Endothelial cell of umbilical vein (primary cell): Measurements from ENCODE around the gene RRAGB. TPM values are rescaled to one million over a fixed set of nuclear protein-coding genes. Genes with fewer than 3 reads are reported as not detected.
"Not testable (repeated sequence)": the region's sequence is repeated elsewhere in the genome, so short reads cannot be mapped to it uniquely, and the experiment has no call there.

Experiments
- BruUV-seq: library from RNA; stranded (reverse); fragments of 400-500 nt; replicated peaks from 2 replicates; lab custom pipeline; 2021; lab: Mats Ljungman, UMichigan
- CTCF ChIA-PET: fragments of 300-600, 350-600 bp; sonication (Branson Sonifier 250); formaldehyde crosslinking; loops from one replicate; lab custom pipeline; 2021; ENCODE audit warnings: antibody characterized with exemption, inconsistent platforms; lab: Charles Lee
- POLR2A ChIA-PET: fragments of 300-600, 350-600 bp; sonication (Branson Sonifier 250); formaldehyde crosslinking; loops from one replicate; lab custom pipeline; 2021; ENCODE audit warnings: antibody characterized with exemption, inconsistent platforms; lab: Charles Lee
- DNase-seq: peaks from one replicate; pipeline ENCODE4 v3.0.0-alpha.2; 2011; ENCODE audit warnings: low read depth, low spot score
- FAIRE-seq: peaks from 2 replicates; lab custom pipeline; 2011; peaks lifted over from hg19 to GRCh38; lab: Jason Lieb, UNC
- H2AFZ ChIP-seq: 2 replicates; pipeline ENCODE4 v1.6.0; 2012; ENCODE audit warnings: low read depth, low read length, control low read depth, inconsistent platforms
- H3K27ac ChIP-seq: 2 replicates; pipeline ENCODE4 v1.5.1; 2011; ENCODE audit warnings: low read depth, mild to moderate bottlenecking, control low read depth, low read length, moderate library complexity; ENCODE audit not compliant: insufficient read depth
- H3K27me3 ChIP-seq, 2 experiments: 2 replicates each; pipeline versions ENCODE4 v1.6.0 to v1.6.1; 2011; ENCODE audit warnings: low read length in 2 of 2, mixed read lengths in 1 of 2; ENCODE audit not compliant: control insufficient read depth in 2 of 2, insufficient read depth in 2 of 2
- H3K36me3 ChIP-seq, 2 experiments: 2 replicates in 1 of 2; 3 replicates in 1 of 2; pipeline ENCODE4 v1.5.1; 2011; ENCODE audit warnings: low read length in 2 of 2, mild to moderate bottlenecking in 1 of 2, moderate library complexity in 1 of 2; ENCODE audit not compliant: control insufficient read depth in 2 of 2, insufficient read depth in 2 of 2; ENCODE audit errors: extremely low read depth in 1 of 2
- H3K4me1 ChIP-seq: 3 replicates; pipeline ENCODE4 v1.5.1; 2011; ENCODE audit warnings: mild to moderate bottlenecking, low read length; ENCODE audit not compliant: control insufficient read depth, insufficient read depth; ENCODE audit errors: extremely low read depth
- H3K4me2 ChIP-seq: 2 replicates; pipeline ENCODE4 v1.6.1; 2011; ENCODE audit warnings: low read length, control low read depth, mixed read lengths; ENCODE audit not compliant: insufficient read depth
- H3K4me3 ChIP-seq, 3 experiments: fragments of 200-600 bp in 1 of 3; sonication (generic), shearing (Covaris generic) in 1 of 3; replicated peaks in 1 of 3; 2 replicates each; pipeline ENCODE4 v1.5.1; 2011 to 2016; ENCODE audit warnings: control low read depth in 3 of 3, low read length in 3 of 3, mild to moderate bottlenecking in 2 of 3, inconsistent platforms in 1 of 3, low read depth in 1 of 3, moderate library complexity in 1 of 3; ENCODE audit not compliant: insufficient read depth in 1 of 3
- H3K79me2 ChIP-seq: 2 replicates; pipeline ENCODE4 v1.6.0; 2012; ENCODE audit warnings: low read length, inconsistent platforms; ENCODE audit not compliant: control insufficient read depth, insufficient read depth
- H3K9ac ChIP-seq: replicated peaks from 2 replicates; pipeline ENCODE3; 2011; ENCODE audit warnings: low read length, control low read depth; ENCODE audit not compliant: insufficient read depth; ENCODE audit errors: extremely low read depth
- H3K9me1 ChIP-seq: replicated peaks from 3 replicates; pipeline ENCODE4 v1.6.0; 2011; ENCODE audit warnings: mild to moderate bottlenecking, low read length; ENCODE audit not compliant: control insufficient read depth, insufficient read depth; ENCODE audit errors: extremely low read depth
- H3K9me3 ChIP-seq: replicated peaks from 2 replicates; pipeline ENCODE4 v1.5.1; 2012; ENCODE audit warnings: low read length, inconsistent platforms; ENCODE audit not compliant: control insufficient read depth, insufficient read depth
- H4K20me1 ChIP-seq: replicated peaks from 2 replicates; pipeline ENCODE3; 2011; ENCODE audit warnings: mild to moderate bottlenecking, low read length; ENCODE audit not compliant: control insufficient read depth, insufficient read depth; ENCODE audit errors: extremely low read depth
- CTCF ChIP-seq, 2 donors: IDR thresholded peaks; 1 replicate in 1 of 2; 2 replicates in 1 of 2; pipeline ENCODE4 v1.5.1; 2011; ENCODE audit warnings: low read length in 2 of 2, mild to moderate bottlenecking in 2 of 2, moderate library complexity in 2 of 2, control low read depth in 1 of 2, inconsistent platforms in 1 of 2, low read depth in 1 of 2; ENCODE audit not compliant: insufficient read depth in 1 of 2; ENCODE audit errors: extremely low read depth in 1 of 2
- EZH2 ChIP-seq: IDR thresholded peaks from 2 replicates; pipeline ENCODE4 v1.6.1; 2012; ENCODE audit warnings: borderline replicate concordance, low read depth, mild to moderate bottlenecking, moderate library complexity, low read length, inconsistent platforms; ENCODE audit not compliant: severe bottlenecking
- FOS ChIP-seq: IDR thresholded peaks from 2 replicates; pipeline ENCODE4 v1.6.1; 2011; ENCODE audit warnings: mild to moderate bottlenecking, low read length, moderate library complexity, borderline replicate concordance; ENCODE audit not compliant: insufficient read depth
- GATA2 ChIP-seq: IDR thresholded peaks from 2 replicates; pipeline ENCODE4 v1.7.0; 2011; ENCODE audit warnings: low read depth, mild to moderate bottlenecking, moderate library complexity, mixed read lengths, low read length; ENCODE audit not compliant: insufficient read length, insufficient read depth
- JUN ChIP-seq: IDR thresholded peaks from 2 replicates; pipeline ENCODE4 v1.6.1; 2011; ENCODE audit warnings: borderline replicate concordance, low read depth; ENCODE audit not compliant: insufficient read length, insufficient read depth
- MAX ChIP-seq: IDR thresholded peaks from 2 replicates; pipeline ENCODE4 v1.6.1; 2011; ENCODE audit not compliant: insufficient read depth, insufficient read length
- MYC ChIP-seq: IDR thresholded peaks from one replicate; pipeline ENCODE4 v1.6.1; 2011; ENCODE audit warnings: mild to moderate bottlenecking, low read depth, low read length
- POLR2A ChIP-seq: IDR thresholded peaks from 2 replicates; pipeline ENCODE4 v1.6.1; 2012; ENCODE audit warnings: low read depth, mild to moderate bottlenecking, control low read depth, low read length
- POLR2AphosphoS5 ChIP-seq: IDR thresholded peaks from 2 replicates; pipeline ENCODE4 v1.6.1; 2012; ENCODE audit warnings: low read depth, mild to moderate bottlenecking, control low read depth, low read length, moderate library complexity; ENCODE audit not compliant: insufficient read depth
- dilution Hi-C: fragments of 300-500 bp; cut with MboI; formaldehyde crosslinking; loops from one replicate; pipeline ENCODE4 v1.15.0; 2019; ENCODE audit warnings: low sequenced_read_pairs; ENCODE audit not compliant: extremely low pct_ligation_motif_present
- intact Hi-C: fragments of 100-400 bp; cut with micrococcal nuclease; formaldehyde crosslinking; loops from one replicate; pipeline ENCODE4 v1.10.0; 2022
- polyA plus RNA-seq, 4 experiments: library from polyadenylated mRNA; depleted of rRNA in 3 of 4; stranded (reverse) in 3 of 4; unstranded in 1 of 4; fragments of >200 nt; gene quantifications; 2 replicates each; pipeline versions ENCODE4 v1.2.1 to v1.2.3, GENCODE V29; 2011 to 2012; ENCODE audit warnings: missing spikeins in 1 of 4
- total RNA-seq: library from RNA; stranded (reverse); gene quantifications from 2 replicates; pipeline ENCODE4 v1.2.3, GENCODE V29; 2021

The RRAGB gene
- total and polyA plus RNA-seq, 2 donors (not counting 3 experiments of a cell fraction or from before 2014, with no cell fraction given) = 14.3 to 18.0 TPM

GRCh38 chrX:55742649-55743048, 25.1 kb downstream of the RRAGB start:
- CTCF ChIA-PET = no interaction called here
- Histone ChIP-seq H3K27me3 (no peaks in the 10 kb centered on the region), H3K9me1 (no peaks in the 10 kb centered on the region), H3K9me3 (no peaks in the 10 kb centered on the region), H3K79me2 (no peaks in the 10 kb centered on the region), H2AFZ (no peak overlapping the region), H3K36me3 (peaks cover 0 to 13% of the 10 kb centered on the region in 2 experiments), H3K4me1 (no peaks in the 10 kb centered on the region), H3K4me2 (no peak overlapping the region), H3K27ac (no peak overlapping the region), H3K9ac (no peak overlapping the region), H4K20me1 (no peaks in the 10 kb centered on the region), H3K4me3 (no peak overlapping the region)
- no TSS peak for BruUV-seq
- no peak for FAIRE-seq
- dilution Hi-C loops = no loop called here
- intact Hi-C loops = no loop called here
- POLR2A ChIA-PET = no interaction called here
- no peak for DNase-seq
- TF ChIP-seq POLR2A (no peak), CTCF (IDR thresholded peaks at IDR 0.05; ENCODE audit: extremely low read depth in 1 of 2, insufficient read depth in 1 of 2, low read depth in 1 of 2, low read length in 2 of 2) (no peak), GATA2 (no peak), JUN (no peak), EZH2 (no peak), POLR2AphosphoS5 (no peak), FOS (no peak), MYC (no peak), MAX (no peak)

- POLR2A ChIA-PET, H4K20me1 ChIP-seq, H3K27me3 ChIP-seq, H3K79me2 ChIP-seq, CTCF ChIA-PET, H3K4me3 ChIP-seq, H3K27ac ChIP-seq, DNase-seq, FAIRE-seq, H3K9me1 ChIP-seq, intact Hi-C loops, BruUV-seq, H3K9ac ChIP-seq, H3K4me2 ChIP-seq, H3K36me3 ChIP-seq, H2AFZ ChIP-seq, H3K4me1 ChIP-seq, dilution Hi-C loops, H3K9me3 ChIP-seq: not testable (repeated sequence)
Observed at GRCh38 chrX:55748463-55748862, 30.9 kb downstream of the RRAGB start.
